Astrocyte (in vitro differentiated cells and primary cell): ENCODE measurements around the gene CYP1B1. TPM values are rescaled to one million over a fixed set of nuclear protein-coding genes. Genes with fewer than 3 reads are reported as not detected.
A peak's percentile ranks its signal among the peaks of the same experiment; 100 is the strongest.

Experiments used
- DNase-seq: peaks from one replicate; pipeline ENCODE4 v3.0.0-alpha.2; 2010; ENCODE audit warnings: low read depth
- FAIRE-seq: peaks from 2 replicates; lab custom pipeline; 2011; peaks lifted over from hg19 to GRCh38; lab: Jason Lieb, UNC
- H2AFZ ChIP-seq: 2 replicates; pipeline ENCODE4 v1.6.0; 2012; ENCODE audit warnings: low read depth, low read length, inconsistent platforms
- H3K27ac ChIP-seq: 2 replicates; pipeline ENCODE4 v1.5.1; 2011; ENCODE audit warnings: low read depth, low read length, inconsistent platforms
- H3K27me3 ChIP-seq: 2 replicates; pipeline ENCODE4 v1.6.0; 2011; ENCODE audit warnings: low read length, inconsistent platforms; ENCODE audit not compliant: insufficient read depth
- H3K36me3 ChIP-seq: 2 replicates; pipeline ENCODE4 v1.5.1; 2011; ENCODE audit warnings: low read length, inconsistent platforms; ENCODE audit not compliant: insufficient read depth
- H3K4me1 ChIP-seq: 2 replicates; pipeline ENCODE4 v1.5.1; 2011; ENCODE audit warnings: low read length, inconsistent platforms; ENCODE audit not compliant: insufficient read depth
- H3K4me2 ChIP-seq: 2 replicates; pipeline ENCODE4 v1.6.0; 2012; ENCODE audit warnings: low read length, inconsistent platforms
- H3K4me3 ChIP-seq: 2 replicates; pipeline ENCODE4 v1.5.1; 2011; ENCODE audit warnings: low read depth, mild to moderate bottlenecking, low read length, inconsistent platforms; ENCODE audit not compliant: insufficient read depth
- H3K79me2 ChIP-seq: 2 replicates; pipeline ENCODE4 v1.6.0; 2012; ENCODE audit warnings: mild to moderate bottlenecking, low read length, inconsistent platforms; ENCODE audit not compliant: insufficient read depth
- H3K9ac ChIP-seq: 2 replicates; pipeline ENCODE4 v1.6.0; 2012; ENCODE audit warnings: mild to moderate bottlenecking, low read length, inconsistent platforms
- H3K9me3 ChIP-seq: 2 replicates; pipeline ENCODE4 v1.5.1; 2012; ENCODE audit warnings: low read depth, mild to moderate bottlenecking, low read length, inconsistent platforms; ENCODE audit not compliant: insufficient read depth
- H4K20me1 ChIP-seq: 2 replicates; pipeline ENCODE4 v1.6.0; 2012; ENCODE audit warnings: low read length, inconsistent platforms; ENCODE audit not compliant: insufficient read depth
- H3K27ac Mint-ChIP-seq: one replicate; pipeline ENCODE4 v1.8.0; 2021; ENCODE audit warnings: mild to moderate bottlenecking, mixed read lengths; ENCODE audit not compliant: unreplicated experiment
- H3K27me3 Mint-ChIP-seq: one replicate; pipeline ENCODE4 v1.8.0; 2021; ENCODE audit warnings: low read depth, mixed read lengths; ENCODE audit not compliant: unreplicated experiment
- H3K36me3 Mint-ChIP-seq: one replicate; pipeline ENCODE4 v1.8.0; 2021; ENCODE audit warnings: low read depth, mixed read lengths; ENCODE audit not compliant: unreplicated experiment
- H3K4me1 Mint-ChIP-seq: one replicate; pipeline ENCODE4 v1.8.0; 2021; ENCODE audit warnings: low read depth, mixed read lengths; ENCODE audit not compliant: unreplicated experiment
- H3K4me3 Mint-ChIP-seq: one replicate; pipeline ENCODE4 v1.8.0; 2021; ENCODE audit warnings: mild to moderate bottlenecking, moderate library complexity, mixed read lengths; ENCODE audit not compliant: unreplicated experiment
- H3K9me3 Mint-ChIP-seq: one replicate; pipeline ENCODE4 v1.8.0; 2021; ENCODE audit warnings: mild to moderate bottlenecking, mixed read lengths; ENCODE audit not compliant: unreplicated experiment
- CTCF ChIP-seq: IDR thresholded peaks from 2 replicates; pipeline ENCODE4 v1.5.1; 2011; ENCODE audit warnings: low read depth, mild to moderate bottlenecking, inconsistent platforms, low read length, moderate library complexity; ENCODE audit not compliant: insufficient read depth
- EZH2 ChIP-seq: IDR thresholded peaks from 2 replicates; pipeline ENCODE4 v1.6.1; 2012; ENCODE audit warnings: mild to moderate bottlenecking, low read length, inconsistent platforms; ENCODE audit not compliant: insufficient read depth
- total RNA-seq: library from RNA; stranded (reverse); gene quantifications from 2 replicates; pipeline ENCODE4 v1.2.1, GENCODE V29; 2021

CYP1B1 gene
- total RNA-seq, 1 donor from 2014 or later: 12.9 TPM

DNA sequence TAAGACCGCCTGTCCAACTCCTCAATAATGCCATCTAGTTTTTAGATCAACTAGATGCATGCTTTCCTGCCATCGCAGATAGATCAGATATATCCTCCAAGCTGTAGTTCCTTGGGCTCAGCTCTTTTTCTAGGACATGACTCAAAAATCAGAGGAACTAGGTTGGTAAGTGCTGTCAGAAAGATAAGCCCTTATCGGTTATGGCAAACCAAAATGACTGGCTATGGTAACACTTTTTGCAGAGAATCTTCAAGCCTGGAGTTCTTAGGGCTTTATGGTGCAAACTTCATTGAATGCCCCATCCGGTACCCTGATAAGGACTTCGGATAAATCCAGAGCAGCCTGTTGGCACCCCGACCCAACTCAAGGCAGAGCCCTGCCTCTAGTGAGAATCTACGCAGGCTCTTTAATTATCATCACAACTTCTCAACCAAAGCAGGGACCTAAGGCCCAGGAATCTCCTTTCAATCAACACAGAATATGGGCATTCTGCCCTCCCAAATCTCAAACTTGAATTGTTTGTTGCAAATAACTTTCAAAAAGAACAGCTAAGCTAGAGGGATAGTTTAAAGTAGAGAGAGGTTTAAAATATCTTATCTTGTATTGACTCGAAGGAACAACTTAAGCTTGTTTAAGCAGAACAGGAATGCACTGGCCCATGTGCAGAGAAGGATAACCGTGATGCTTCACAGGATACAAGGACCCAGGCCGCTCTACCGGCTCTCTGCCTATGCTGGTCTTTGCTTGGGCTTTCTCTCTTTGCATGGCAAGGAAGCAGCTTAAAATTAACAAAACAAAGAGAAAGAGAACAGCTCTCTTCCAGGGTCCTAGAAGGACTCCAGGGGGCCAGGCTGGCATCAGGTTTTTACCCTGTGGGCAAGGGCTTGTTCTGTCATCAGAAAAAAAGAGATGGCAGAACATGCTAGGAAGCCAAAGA lies 3.4 kb upstream of the CYP1B1 start:
- H3K4me1 Mint-ChIP-seq: peaks cover 5% of the 10 kb centered on the region

DNA sequence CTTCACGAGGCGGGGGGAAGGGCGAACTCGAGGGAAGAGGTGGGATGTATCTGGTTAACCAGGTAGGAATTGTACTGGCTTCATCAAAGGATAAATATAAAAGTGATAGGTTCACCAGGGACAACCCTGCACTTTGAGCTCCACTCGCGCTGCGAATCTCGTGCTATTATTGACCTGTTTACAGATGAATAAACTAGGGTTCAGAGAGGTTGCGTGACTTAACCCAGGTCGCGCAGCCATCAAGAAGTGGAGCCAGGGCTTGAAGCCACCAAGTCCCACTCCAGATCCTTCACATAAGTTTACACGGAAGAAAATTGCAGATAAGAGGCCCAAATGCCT lies 1.4 kb upstream of the CYP1B1 start:
- H3K9me3 Mint-ChIP-seq: peaks cover 5% of the 10 kb centered on the region
- DNase-seq: no peak
- Histone ChIP-seq H3K27ac (peak overlapping the region; percentile 55), H3K27me3 (peaks cover 35% of the 10 kb centered on the region), H3K9ac (peak overlapping the region; percentile 80), H3K79me2 (peaks cover 16% of the 10 kb centered on the region), H3K4me1 (peaks cover 9% of the 10 kb centered on the region), H3K4me2 (peak overlapping the region; percentile 89), H2AFZ (peak overlapping the region; percentile 45), H3K36me3 (no peaks in the 10 kb centered on the region), H4K20me1 (peaks cover 8% of the 10 kb centered on the region), H3K4me3 (peak overlapping the region; percentile 47), H3K9me3 (no peaks in the 10 kb centered on the region)
- TF ChIP-seq EZH2 (no peak), CTCF (no peak)
- H3K36me3 Mint-ChIP-seq: peaks cover 2% of the 10 kb centered on the region
- H3K27ac Mint-ChIP-seq: peak overlapping the region; percentile 54
- peaks cover 5% of the 10 kb centered on the region for H3K4me1 Mint-ChIP-seq
- H3K27me3 Mint-ChIP-seq: peaks cover 40% of the 10 kb centered on the region
- no peak for FAIRE-seq
- H3K4me3 Mint-ChIP-seq: peak overlapping the region; percentile 76

More for the DNA sequence above, 3.4 kb upstream of the CYP1B1 start:
- H3K27me3 ChIP-seq: peaks cover 15% of the 10 kb centered on the region
- peaks cover 33% of the 10 kb centered on the region for H3K27me3 Mint-ChIP-seq
- FAIRE-seq (no peak), DNase-seq (no peak)
- H3K4me1 ChIP-seq: peaks cover 9% of the 10 kb centered on the region
- H3K36me3 ChIP-seq: no peaks in the 10 kb centered on the region
- TF ChIP-seq EZH2 (no peak), CTCF (no peak)
- no peaks in the 10 kb centered on the region for H3K9me3 Mint-ChIP-seq
- H3K27ac ChIP-seq: no peak overlapping the region
- H4K20me1 ChIP-seq: no peaks in the 10 kb centered on the region
- H3K4me3 Mint-ChIP-seq: no peak overlapping the region
- no peak overlapping the region for H3K9ac ChIP-seq
- no peak overlapping the region for H2AFZ ChIP-seq
- H3K9me3 ChIP-seq: no peaks in the 10 kb centered on the region
- H3K4me2 ChIP-seq: no peak overlapping the region
- H3K79me2 ChIP-seq: peaks cover 3% of the 10 kb centered on the region
- H3K27ac Mint-ChIP-seq: no peak overlapping the region
- no peak overlapping the region for H3K4me3 ChIP-seq
- H3K36me3 Mint-ChIP-seq: no peaks in the 10 kb centered on the region
